HEK293 (cell line): ENCODE measurements around the gene PTGES2.

ENCODE experiments used
- CTCF ChIA-PET: fragments of 350-600 bp; formaldehyde crosslinking; extraction: SDS; loops from one replicate; lab custom pipeline; 2021; ENCODE audit warnings: antibody characterized with exemption; lab: Yijun Ruan, JAX
- POLR2A ChIA-PET: fragments of 300-600 bp; formaldehyde crosslinking; extraction: SDS; loops from one replicate; lab custom pipeline; 2020; ENCODE audit warnings: antibody characterized with exemption, inconsistent platforms; lab: Yijun Ruan, JAX
- H3K27ac ChIP-seq: fragments of 200-500 bp; sonication (Bioruptor generic); 2 replicates; pipeline ENCODE4 v1.5.1; 2014; ENCODE audit warnings: low read depth, low read length, control low read depth, inconsistent platforms; ENCODE audit errors: extremely low read depth
- H3K36me3 ChIP-seq, 2 experiments: fragments of 200-500 bp in 1 of 2; sonication (Bioruptor generic) in 1 of 2; 1 replicate in 1 of 2; 2 replicates in 1 of 2; pipeline ENCODE4 v1.5.1; 2014 to 2017; ENCODE audit warnings: inconsistent platforms in 2 of 2, low read length in 2 of 2; ENCODE audit not compliant: control insufficient read depth in 2 of 2, insufficient read depth in 1 of 2
- H3K4me1 ChIP-seq: fragments of 200-500 bp; sonication (Bioruptor generic); 2 replicates; pipeline ENCODE4 v1.5.1; 2014; ENCODE audit warnings: mild to moderate bottlenecking, low read length, inconsistent platforms; ENCODE audit not compliant: control insufficient read depth, insufficient read depth
- H3K4me3 ChIP-seq: 2 replicates; pipeline ENCODE4 v1.5.1; 2011; ENCODE audit warnings: low read depth, mild to moderate bottlenecking, control low read depth, low read length, moderate library complexity
- H3K9me3 ChIP-seq: fragments of 200-500 bp; sonication (Bioruptor generic); 2 replicates; pipeline ENCODE4 v1.5.1; 2014; ENCODE audit warnings: low read depth, low read length, inconsistent platforms; ENCODE audit not compliant: control insufficient read depth, insufficient read depth
- GLI4 ChIP-seq: fragments of 450-650 bp; formaldehyde crosslinking; IDR thresholded peaks from 2 replicates; pipeline ENCODE4 v1.5.1; 2016; ENCODE audit warnings: missing biosample characterization, missing genetic modification characterization
- KLF9 ChIP-seq: fragments of 450-650 bp; formaldehyde crosslinking; IDR thresholded peaks from 2 replicates; pipeline ENCODE4 v1.5.1; 2016; ENCODE audit warnings: missing biosample characterization, missing genetic modification characterization, low read depth
- PBX3 ChIP-seq: sonication (generic); formaldehyde crosslinking; IDR thresholded peaks from 2 replicates; pipeline ENCODE4 v1.8.1; 2022; ENCODE audit warnings: mild to moderate bottlenecking, moderate library complexity, missing genetic modification reagents
- PRDM1 ChIP-seq: fragments of 450-650 bp; formaldehyde crosslinking; IDR thresholded peaks from 2 replicates; pipeline ENCODE4; 2016; ENCODE audit warnings: missing biosample characterization, missing genetic modification characterization
- PRDM10 ChIP-seq: fragments of 450-650 bp; formaldehyde crosslinking; IDR thresholded peaks from 2 replicates; pipeline ENCODE4 v1.5.1; 2016; ENCODE audit warnings: missing biosample characterization, missing genetic modification characterization
- PRDM6 ChIP-seq: fragments of 450-650 bp; formaldehyde crosslinking; IDR thresholded peaks from 2 replicates; pipeline ENCODE4 v1.5.1; 2017; ENCODE audit warnings: missing biosample characterization, missing genetic modification characterization
- ZBTB1 ChIP-seq: fragments of 450-650 bp; formaldehyde crosslinking; IDR thresholded peaks from 2 replicates; pipeline ENCODE4 v1.5.1; 2016; ENCODE audit warnings: missing biosample characterization, missing genetic modification characterization
- ZEB2 ChIP-seq: fragments of 450-650 bp; formaldehyde crosslinking; IDR thresholded peaks from 2 replicates; pipeline ENCODE4 v1.5.1; 2016; ENCODE audit warnings: missing biosample characterization, missing genetic modification characterization
- ZNF133 ChIP-seq: fragments of 450-650 bp; formaldehyde crosslinking; IDR thresholded peaks from 2 replicates; pipeline ENCODE4 v1.5.1; 2016; ENCODE audit warnings: missing biosample characterization, missing genetic modification characterization
- ZNF146 ChIP-seq: fragments of 450-650 bp; formaldehyde crosslinking; IDR thresholded peaks from 2 replicates; pipeline ENCODE4 v1.5.1; 2016; ENCODE audit warnings: missing biosample characterization, missing genetic modification characterization
- ZNF155 ChIP-seq: fragments of 450-650 bp; formaldehyde crosslinking; IDR thresholded peaks from 2 replicates; pipeline ENCODE4 v1.5.1; 2016; ENCODE audit warnings: missing biosample characterization, missing genetic modification characterization
- ZNF157 ChIP-seq: fragments of 450-650 bp; formaldehyde crosslinking; IDR thresholded peaks from 2 replicates; pipeline ENCODE4 v1.5.1; 2016; ENCODE audit warnings: missing biosample characterization, missing genetic modification characterization
- ZNF366 ChIP-seq: fragments of 450-650 bp; formaldehyde crosslinking; conservative IDR thresholded peaks from 2 replicates; pipeline ENCODE4 v1.5.1; 2016; ENCODE audit warnings: missing biosample characterization, missing genetic modification characterization
- ZNF544 ChIP-seq: fragments of 450-650 bp; formaldehyde crosslinking; IDR thresholded peaks from 2 replicates; pipeline ENCODE4 v1.5.0; 2017; ENCODE audit warnings: missing biosample characterization, missing genetic modification characterization
- ZNF548 ChIP-seq: fragments of 450-650 bp; formaldehyde crosslinking; IDR thresholded peaks from 2 replicates; pipeline ENCODE4 v1.5.1; 2016; ENCODE audit warnings: missing biosample characterization, missing genetic modification characterization
- ZNF624 ChIP-seq: fragments of 450-650 bp; formaldehyde crosslinking; IDR thresholded peaks from 2 replicates; pipeline ENCODE4 v1.5.1; 2017; ENCODE audit warnings: missing biosample characterization, missing genetic modification characterization
- ZNF76 ChIP-seq: fragments of 450-650 bp; formaldehyde crosslinking; IDR thresholded peaks from 2 replicates; pipeline ENCODE4; 2016; ENCODE audit warnings: low read depth, missing biosample characterization, missing genetic modification characterization, borderline replicate concordance
- ZNF791 ChIP-seq: fragments of 450-650 bp; formaldehyde crosslinking; IDR thresholded peaks from 2 replicates; pipeline ENCODE4 v1.5.1; 2016; ENCODE audit warnings: missing biosample characterization, missing genetic modification characterization
- TF ChIP-seq, protein P1 (sequence below): fragments of 450-650 bp; formaldehyde crosslinking; IDR thresholded peaks from 2 replicates; pipeline ENCODE4 v1.5.1; 2017; ENCODE audit warnings: missing biosample characterization, mild to moderate bottlenecking, missing genetic modification characterization, moderate library complexity
- TF ChIP-seq, protein P2 (sequence below): fragments of 450-650 bp; formaldehyde crosslinking; IDR thresholded peaks from 2 replicates; pipeline ENCODE4 v1.5.1; 2016; ENCODE audit warnings: missing biosample characterization, missing genetic modification characterization
- TF ChIP-seq, protein P3 (sequence below): fragments of 450-650 bp; formaldehyde crosslinking; IDR thresholded peaks from 2 replicates; pipeline ENCODE4 v1.5.1; 2016; ENCODE audit warnings: missing biosample characterization, missing genetic modification characterization
- TF ChIP-seq, protein P4 (sequence below): fragments of 450-650 bp; formaldehyde crosslinking; IDR thresholded peaks from 2 replicates; pipeline ENCODE4 v1.5.0; 2017; ENCODE audit warnings: missing biosample characterization, missing genetic modification characterization, borderline replicate concordance

The PTGES2 gene

GRCh38 chr9:128094166-128094949, 33.2 kb downstream of the PTGES2 start:
- no peak overlapping the region for H3K4me3 ChIP-seq
- ChIA-PET POLR2A (interaction anchor here (1.5 to 2.2 kb wide), 2 partner anchors 13 to 27 kb away, joined by 4 to 9 read pairs; partner anchors contain the start of gene NAIF1), CTCF (interaction anchor here (0.5 to 2.8 kb wide), 13 partner anchors 10 to 151 kb away, joined by 3 to 18 read pairs (median 4); no protein-coding TSS in a partner anchor)
- H3K27ac ChIP-seq, result no peak overlapping the region
- no peaks in the 10 kb centered on the region for H3K9me3 ChIP-seq
- H3K36me3 ChIP-seq, result no peaks in the 10 kb centered on the region
- 0 out of 2 replicates have a peak, but pooled peaks cover 4% of the 10 kb centered on the region for H3K4me1 ChIP-seq
- TF ChIP-seq, protein P1, sequence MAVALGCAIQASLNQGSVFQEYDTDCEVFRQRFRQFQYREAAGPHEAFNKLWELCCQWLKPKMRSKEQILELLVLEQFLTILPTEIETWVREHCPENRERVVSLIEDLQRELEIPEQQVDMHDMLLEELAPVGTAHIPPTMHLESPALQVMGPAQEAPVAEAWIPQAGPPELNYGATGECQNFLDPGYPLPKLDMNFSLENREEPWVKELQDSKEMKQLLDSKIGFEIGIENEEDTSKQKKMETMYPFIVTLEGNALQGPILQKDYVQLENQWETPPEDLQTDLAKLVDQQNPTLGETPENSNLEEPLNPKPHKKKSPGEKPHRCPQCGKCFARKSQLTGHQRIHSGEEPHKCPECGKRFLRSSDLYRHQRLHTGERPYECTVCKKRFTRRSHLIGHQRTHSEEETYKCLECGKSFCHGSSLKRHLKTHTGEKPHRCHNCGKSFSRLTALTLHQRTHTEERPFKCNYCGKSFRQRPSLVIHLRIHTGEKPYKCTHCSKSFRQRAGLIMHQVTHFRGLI (tag by site-specific recombination), result no peak
- TF ChIP-seq ZNF146 (tag by site-specific recombination), result no peak
- TF ChIP-seq PRDM6 (tag by site-specific recombination), result peak; percentile 51; the same call in 1 of the 2 replicates
- TF ChIP-seq GLI4 (tag by site-specific recombination), result no peak
- peak; percentile 49 for TF ChIP-seq PRDM1 (tag by site-specific recombination)
- no peak for TF ChIP-seq ZNF624 (tag by site-specific recombination)
- TF ChIP-seq ZNF548, result no peak
- no peak for TF ChIP-seq ZNF544
- TF ChIP-seq, protein P2, sequence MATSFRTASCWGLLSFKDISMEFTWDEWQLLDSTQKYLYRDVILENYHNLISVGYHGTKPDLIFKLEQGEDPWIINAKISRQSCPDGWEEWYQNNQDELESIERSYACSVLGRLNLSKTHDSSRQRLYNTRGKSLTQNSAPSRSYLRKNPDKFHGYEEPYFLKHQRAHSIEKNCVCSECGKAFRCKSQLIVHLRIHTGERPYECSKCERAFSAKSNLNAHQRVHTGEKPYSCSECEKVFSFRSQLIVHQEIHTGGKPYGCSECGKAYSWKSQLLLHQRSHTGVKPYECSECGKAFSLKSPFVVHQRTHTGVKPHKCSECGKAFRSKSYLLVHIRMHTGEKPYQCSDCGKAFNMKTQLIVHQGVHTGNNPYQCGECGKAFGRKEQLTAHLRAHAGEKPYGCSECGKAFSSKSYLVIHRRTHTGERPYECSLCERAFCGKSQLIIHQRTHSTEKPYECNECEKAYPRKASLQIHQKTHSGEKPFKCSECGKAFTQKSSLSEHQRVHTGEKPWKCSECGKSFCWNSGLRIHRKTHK (tag by site-specific recombination), result no peak
- no peak for TF ChIP-seq KLF9 (tag by site-specific recombination)
- no peak for TF ChIP-seq ZNF155 (tag by site-specific recombination)
- no peak for TF ChIP-seq ZNF133
- TF ChIP-seq ZNF157, result no peak
- peak; percentile 39; the same call in 1 of the 2 replicates for TF ChIP-seq PRDM10 (tag by site-specific recombination)
- TF ChIP-seq PBX3 (CRISPR knock-in tag), result no peak
- TF ChIP-seq ZNF76, result no peak
- TF ChIP-seq, protein P3, sequence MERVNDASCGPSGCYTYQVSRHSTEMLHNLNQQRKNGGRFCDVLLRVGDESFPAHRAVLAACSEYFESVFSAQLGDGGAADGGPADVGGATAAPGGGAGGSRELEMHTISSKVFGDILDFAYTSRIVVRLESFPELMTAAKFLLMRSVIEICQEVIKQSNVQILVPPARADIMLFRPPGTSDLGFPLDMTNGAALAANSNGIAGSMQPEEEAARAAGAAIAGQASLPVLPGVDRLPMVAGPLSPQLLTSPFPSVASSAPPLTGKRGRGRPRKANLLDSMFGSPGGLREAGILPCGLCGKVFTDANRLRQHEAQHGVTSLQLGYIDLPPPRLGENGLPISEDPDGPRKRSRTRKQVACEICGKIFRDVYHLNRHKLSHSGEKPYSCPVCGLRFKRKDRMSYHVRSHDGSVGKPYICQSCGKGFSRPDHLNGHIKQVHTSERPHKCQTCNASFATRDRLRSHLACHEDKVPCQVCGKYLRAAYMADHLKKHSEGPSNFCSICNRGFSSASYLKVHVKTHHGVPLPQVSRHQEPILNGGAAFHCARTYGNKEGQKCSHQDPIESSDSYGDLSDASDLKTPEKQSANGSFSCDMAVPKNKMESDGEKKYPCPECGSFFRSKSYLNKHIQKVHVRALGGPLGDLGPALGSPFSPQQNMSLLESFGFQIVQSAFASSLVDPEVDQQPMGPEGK (tag by site-specific recombination), result no peak
- no peak for TF ChIP-seq ZBTB1 (tag by site-specific recombination)
- no peak for TF ChIP-seq ZNF791 (tag by site-specific recombination)
- TF ChIP-seq, protein P4, sequence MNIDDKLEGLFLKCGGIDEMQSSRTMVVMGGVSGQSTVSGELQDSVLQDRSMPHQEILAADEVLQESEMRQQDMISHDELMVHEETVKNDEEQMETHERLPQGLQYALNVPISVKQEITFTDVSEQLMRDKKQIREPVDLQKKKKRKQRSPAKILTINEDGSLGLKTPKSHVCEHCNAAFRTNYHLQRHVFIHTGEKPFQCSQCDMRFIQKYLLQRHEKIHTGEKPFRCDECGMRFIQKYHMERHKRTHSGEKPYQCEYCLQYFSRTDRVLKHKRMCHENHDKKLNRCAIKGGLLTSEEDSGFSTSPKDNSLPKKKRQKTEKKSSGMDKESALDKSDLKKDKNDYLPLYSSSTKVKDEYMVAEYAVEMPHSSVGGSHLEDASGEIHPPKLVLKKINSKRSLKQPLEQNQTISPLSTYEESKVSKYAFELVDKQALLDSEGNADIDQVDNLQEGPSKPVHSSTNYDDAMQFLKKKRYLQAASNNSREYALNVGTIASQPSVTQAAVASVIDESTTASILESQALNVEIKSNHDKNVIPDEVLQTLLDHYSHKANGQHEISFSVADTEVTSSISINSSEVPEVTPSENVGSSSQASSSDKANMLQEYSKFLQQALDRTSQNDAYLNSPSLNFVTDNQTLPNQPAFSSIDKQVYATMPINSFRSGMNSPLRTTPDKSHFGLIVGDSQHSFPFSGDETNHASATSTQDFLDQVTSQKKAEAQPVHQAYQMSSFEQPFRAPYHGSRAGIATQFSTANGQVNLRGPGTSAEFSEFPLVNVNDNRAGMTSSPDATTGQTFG, result no peak
- TF ChIP-seq ZEB2 (tag by site-specific recombination), result 0 out of 2 replicates have a peak, but pooled peaks have one; percentile 37
- TF ChIP-seq ZNF366 (tag by site-specific recombination), result 0 out of 2 replicates have a peak, but pooled peaks have one; percentile 28
